ENCODE results near the gene MAGEA10. TPM values are rescaled to one million over a fixed set of nuclear protein-coding genes. Genes with fewer than 3 reads are reported as not detected.

The MAGEA10 gene
- total and polyA plus RNA-seq, 2 of the 8 experiments (the other 6 are each of a cell fraction or from before 2014, with no cell fraction given) = not detected

GRCh38 chrX:152149648-152150047 is 11.3 kb upstream of the MAGEA10 start:
- Histone ChIP-seq H3K79me1 (ENCODE audit: low read depth, low read length) (no peaks in the 10 kb centered on the region), H3K79me2 (ENCODE audit: control insufficient read depth in 1 of 2, insufficient read depth in 2 of 2, low read length in 2 of 2) (no peaks in the 10 kb centered on the region), H3K18ac (ENCODE audit: extremely low read depth, low read length) (no peak overlapping the region), H3K4me3 (ENCODE audit: extremely low read depth in 1 of 4, insufficient read depth in 2 of 4, low read depth in 3 of 4, low read length in 4 of 4) (no peak overlapping the region), H3K23ac (ENCODE audit: insufficient read length) (no peak overlapping the region), H2AFZ (ENCODE audit: low read length) (no peak overlapping the region), H2BK15ac (ENCODE audit: low read length) (no peak overlapping the region), H2BK5ac (ENCODE audit: low read depth, low read length) (no peak overlapping the region), H3K56ac (replicated peaks; ENCODE audit: insufficient read length, low read depth, low read length) (no peak overlapping the region), H3K14ac (ENCODE audit: insufficient read length) (no peak overlapping the region), H4K8ac (ENCODE audit: extremely low read depth, insufficient read depth, low read length) (no peak overlapping the region), H3K23me2 (ENCODE audit: low read depth, low read length) (no peaks in the 10 kb centered on the region), H4K20me1 (replicated peaks in 1 of 2; ENCODE audit: control insufficient read depth in 1 of 2, insufficient read depth in 2 of 2, low read length in 2 of 2) (no peaks in the 10 kb centered on the region), H4K5ac (ENCODE audit: insufficient read length, low read depth, low read length) (no peak overlapping the region), H3K36me3 (ENCODE audit: control insufficient read depth in 2 of 4, insufficient read depth in 4 of 4, low read length in 3 of 4) (no peaks in the 10 kb centered on the region), H3K9me3 (ENCODE audit: insufficient read depth in 2 of 2, low read depth in 1 of 2, low read length in 1 of 2) (no peaks in the 10 kb centered on the region), H3K4me1 (replicated peaks in 1 of 4; ENCODE audit: control insufficient read depth in 3 of 4, insufficient read depth in 4 of 4, low read length in 3 of 4) (no peaks in the 10 kb centered on the region; a peak in 1 of 7 replicates), H2BK12ac (ENCODE audit: low read depth, low read length) (no peak overlapping the region), H4K91ac (replicated peaks; ENCODE audit: insufficient read length, low read length) (no peak overlapping the region), H3K27me3 (replicated peaks in 1 of 4; ENCODE audit: control insufficient read depth in 3 of 4, extremely low read depth in 1 of 4, insufficient read depth in 3 of 4, low read length in 3 of 4) (no peaks in the 10 kb centered on the region), H3K27ac (ENCODE audit: low read depth, low read length) (no peak overlapping the region), H3K9ac (replicated peaks in 1 of 4; ENCODE audit: extremely low read depth in 1 of 4, low read depth in 3 of 4, low read length in 3 of 4) (no peak overlapping the region), H3K4me2 (ENCODE audit: insufficient read depth in 1 of 2, low read depth in 2 of 2, low read length in 2 of 2) (no peak overlapping the region), H2BK20ac (ENCODE audit: low read length) (no peak overlapping the region), H3K4ac (replicated peaks; ENCODE audit: insufficient read length, low read depth, low read length) (no peak overlapping the region), H2AK5ac (ENCODE audit: low read depth, low read length) (no peak overlapping the region), H2BK120ac (replicated peaks; ENCODE audit: low read depth, low read length) (no peak overlapping the region)
- WGBS, 2 experiments (ENCODE audit: extremely low coverage in 1 of 2, insufficient coverage in 1 of 2, insufficient read length in 1 of 2, insufficient replicate concordance in 2 of 2, low coverage in 1 of 2, low lambda C conversion rate in 2 of 2, missing lambda C conversion rate in 1 of 2) = 79% methylated on average over 2 of the region's 2 CpGs; no CpG with 5 or more reads in 1 of the 2 experiments
- FAIRE-seq (no peak), DNase-seq (ENCODE audit: low read depth in 1 of 2, low spot score in 2 of 2) (no peak)
- ChIA-PET POLR2A (ENCODE audit: partially characterized antibody) (no interaction called here), CTCF (ENCODE audit: partially characterized antibody) (no interaction called here)
- no peak for TF ChIP-seq NANOG (IDR thresholded peaks at IDR 0.05; ENCODE audit: insufficient read depth, low read depth, low read length, poor library complexity, severe bottlenecking)
- TF ChIP-seq POLR2A (IDR thresholded peaks at IDR 0.05; ENCODE audit: control extremely low read depth in 1 of 2, low read depth in 2 of 2, low read length in 2 of 2) = no peak
- no peak for TF ChIP-seq PHF8 (conservative IDR thresholded peaks at IDR 0.05; ENCODE audit: low read depth, low read length)
- no peak for TF ChIP-seq JUND (IDR thresholded peaks at IDR 0.05; ENCODE audit: low read length)
- TF ChIP-seq GTF2F1 (IDR thresholded peaks at IDR 0.05; ENCODE audit: borderline replicate concordance, low read depth, low read length) = no peak
- no peak for TF ChIP-seq CHD2 (IDR thresholded peaks at IDR 0.05; ENCODE audit: low read length)
- TF ChIP-seq HDAC2 (IDR thresholded peaks at IDR 0.05; ENCODE audit: borderline replicate concordance in 1 of 2, low read depth in 2 of 2, low read length in 2 of 2) = no peak
- TF ChIP-seq RBBP5 (IDR thresholded peaks at IDR 0.05; ENCODE audit: borderline replicate concordance, low read depth, low read length) = no peak
- no peak for TF ChIP-seq CTBP2 (IDR thresholded peaks at IDR 0.05; ENCODE audit: borderline replicate concordance, insufficient read depth, insufficient read length, low read length)
- TF ChIP-seq CBX5 (IDR thresholded peaks at IDR 0.05; ENCODE audit: low read depth, low read length) = no peak
- TF ChIP-seq ASH2L (IDR thresholded peaks at IDR 0.05; ENCODE audit: low read length) = no peak
- no peak for TF ChIP-seq RFX5 (IDR thresholded peaks at IDR 0.05; ENCODE audit: borderline replicate concordance, low read depth, low read length)
- TF ChIP-seq CEBPB (IDR thresholded peaks at IDR 0.05; ENCODE audit: low read depth, low read length) = no peak

Measured in H1 (cell line).